Right lobe of liver (tissue), 6 donors: ENCODE results near the gene PCDHA4. TPM values are rescaled to one million over a fixed set of nuclear protein-coding genes. Genes with fewer than 3 reads are reported as not detected.
"Not testable (repeated sequence)": the region's sequence is repeated elsewhere in the genome, so short reads cannot be mapped to it uniquely, and the experiment has no call there.

Source experiments
- ATAC-seq, 4 donors: fragments of 200-7000 bp; cut with Tn5 transposase; one replicate each; pipeline ENCODE4 v1.9.1; 2020; ENCODE audit warnings: mild to moderate bottlenecking in 4 of 4, moderate library complexity in 4 of 4
- DNase-seq, 3 donors: peaks; one replicate each; pipeline ENCODE4 v3.0.0-alpha.2; 2020
- H3K27ac ChIP-seq, 3 donors: fragments of 200-600 bp; one replicate each; pipeline ENCODE4 v1.8.0; 2022
- H3K27me3 ChIP-seq, 2 donors: fragments of 200-600 bp; one replicate each; pipeline ENCODE4 v1.8.0; 2022
- H3K36me3 ChIP-seq, 4 donors: fragments of 200-600 bp; sonication (generic) in 1 of 4; one replicate each; pipeline versions ENCODE4 v1.5.1 to v1.8.0; 2017 to 2022; ENCODE audit warnings: control low read depth in 1 of 4
- H3K4me1 ChIP-seq, 4 donors: fragments of 200-600 bp; sonication (generic) in 1 of 4; one replicate each; pipeline versions ENCODE4 v1.5.1 to v1.8.0; 2017 to 2022; ENCODE audit warnings: control low read depth in 1 of 4
- H3K4me3 ChIP-seq, 3 donors: fragments of 200-600 bp; one replicate each; pipeline ENCODE4 v1.8.0; 2022
- H3K9me3 ChIP-seq, 4 donors: fragments of 200-600 bp; sonication (generic) in 1 of 4; one replicate each; pipeline versions ENCODE4 v1.5.1 to v1.8.0; 2017 to 2022; ENCODE audit warnings: control low read depth in 1 of 4
- POLR2A ChIP-seq: fragments of 450-650 bp; IDR thresholded peaks from one replicate; pipeline ENCODE4 v1.6.1; 2017; ENCODE audit warnings: antibody characterized with exemption, mild to moderate bottlenecking
- WGBS: methylation state at CpG from one replicate; pipeline ENCODE4 v1.1.6; 2018; ENCODE audit warnings: low coverage, low lambda C conversion rate; ENCODE audit not compliant: insufficient coverage; ENCODE audit errors: missing lambda C conversion rate; 5-methylcytosine and 5-hydroxymethylcytosine counted together
- intact Hi-C, 2 donors: fragments of 100-400 bp; cut with DNase I; formaldehyde crosslinking; loops; one replicate each; pipeline versions ENCODE4 v1.11.2 to v1.14.1; 2022
- total RNA-seq, 6 experiments: library from RNA; depleted of rRNA in 2 of 6; stranded (reverse); fragments of >200 nt in 2 of 6; fragmentation: NEBNext Ultra II Directional in 3 of 6; extraction: Animal tissue kit (Norgen Biotek cat#: 25700) in 3 of 6; gene quantifications; one replicate each; pipeline versions ENCODE4 v1.1.0 to v1.2.4, GENCODE V29; 2016 to 2023
- TF ChIP-seq, protein P1 (sequence below), 4 donors: fragments of 200-600 bp in 3 of 4; fragments of 450-650 bp in 1 of 4; IDR thresholded peaks; one replicate each; pipeline versions ENCODE4 v1.5.1 to v1.8.0; 2016 to 2022; ENCODE audit warnings: antibody characterized with exemption in 4 of 4, mild to moderate bottlenecking in 2 of 4
- donor health status: DM: no; HTN: yes; CAD: no.
- donor health status: DM: no; HTN: no; CAD: no.
- donor health status: DM: no; HTN: no; CAD: no.
- donor health status: DM: no; HTN: yes; CAD: no.
- donor health status: DM: no; HTN: yes; CAD: no.

PCDHA4 gene
- total RNA-seq, 6 experiments from 2014 or later = 0.09 to 0.19 (median 0.13) TPM; not detected in 2

DNA sequence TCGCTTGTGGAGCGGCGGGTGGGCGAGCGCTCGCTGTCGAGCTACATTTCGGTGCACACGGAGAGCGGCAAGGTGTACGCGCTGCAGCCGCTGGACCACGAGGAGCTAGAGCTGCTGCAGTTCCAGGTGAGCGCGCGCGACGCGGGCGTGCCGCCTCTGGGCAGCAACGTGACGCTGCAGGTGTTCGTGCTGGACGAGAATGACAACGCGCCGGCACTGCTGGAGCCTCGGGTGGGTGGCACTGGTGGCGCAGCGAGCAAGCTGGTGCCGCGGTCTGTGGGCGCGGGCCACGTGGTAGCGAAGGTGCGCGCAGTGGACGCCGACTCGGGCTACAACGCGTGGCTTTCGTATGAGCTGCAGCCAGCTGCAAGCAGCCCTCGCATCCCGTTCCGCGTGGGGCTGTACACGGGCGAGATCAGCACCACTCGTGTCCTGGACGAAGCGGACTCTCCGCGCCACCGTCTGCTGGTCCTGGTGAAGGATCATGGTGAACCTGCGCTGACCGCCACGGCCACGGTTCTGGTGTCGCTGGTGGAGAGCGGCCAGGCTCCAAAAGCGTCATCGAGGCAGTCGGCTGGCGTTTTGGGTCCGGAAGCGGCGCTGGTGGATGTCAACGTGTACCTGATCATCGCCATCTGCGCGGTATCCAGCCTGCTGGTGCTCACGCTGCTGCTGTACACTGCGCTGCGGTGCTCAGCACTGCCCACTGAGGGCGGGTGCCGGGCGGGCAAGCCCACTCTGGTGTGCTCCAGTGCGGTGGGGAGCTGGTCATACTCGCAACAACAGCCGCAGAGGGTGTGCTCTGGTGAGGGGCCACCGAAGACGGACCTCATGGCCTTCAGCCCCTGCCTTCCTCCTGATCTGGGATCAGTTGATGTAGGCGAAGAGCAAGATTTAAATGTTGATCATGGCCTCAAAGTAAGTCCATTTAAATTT, 36.2 kb downstream of the PCDHA4 start:
- 47% methylated on average over 7 of the region's 87 CpGs for WGBS
- Histone ChIP-seq H3K27ac (no peak overlapping the region), H3K27me3 (no peaks in the 10 kb centered on the region), H3K36me3 (no peaks in the 10 kb centered on the region), H3K4me3 (no peak overlapping the region), H3K9me3 (no peaks in the 10 kb centered on the region), H3K4me1 (no peaks in the 10 kb centered on the region)
- ATAC-seq = no peak
- DNase-seq = no peak
- TF ChIP-seq, protein P1, sequence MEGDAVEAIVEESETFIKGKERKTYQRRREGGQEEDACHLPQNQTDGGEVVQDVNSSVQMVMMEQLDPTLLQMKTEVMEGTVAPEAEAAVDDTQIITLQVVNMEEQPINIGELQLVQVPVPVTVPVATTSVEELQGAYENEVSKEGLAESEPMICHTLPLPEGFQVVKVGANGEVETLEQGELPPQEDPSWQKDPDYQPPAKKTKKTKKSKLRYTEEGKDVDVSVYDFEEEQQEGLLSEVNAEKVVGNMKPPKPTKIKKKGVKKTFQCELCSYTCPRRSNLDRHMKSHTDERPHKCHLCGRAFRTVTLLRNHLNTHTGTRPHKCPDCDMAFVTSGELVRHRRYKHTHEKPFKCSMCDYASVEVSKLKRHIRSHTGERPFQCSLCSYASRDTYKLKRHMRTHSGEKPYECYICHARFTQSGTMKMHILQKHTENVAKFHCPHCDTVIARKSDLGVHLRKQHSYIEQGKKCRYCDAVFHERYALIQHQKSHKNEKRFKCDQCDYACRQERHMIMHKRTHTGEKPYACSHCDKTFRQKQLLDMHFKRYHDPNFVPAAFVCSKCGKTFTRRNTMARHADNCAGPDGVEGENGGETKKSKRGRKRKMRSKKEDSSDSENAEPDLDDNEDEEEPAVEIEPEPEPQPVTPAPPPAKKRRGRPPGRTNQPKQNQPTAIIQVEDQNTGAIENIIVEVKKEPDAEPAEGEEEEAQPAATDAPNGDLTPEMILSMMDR (IDR thresholded peaks at IDR 0.05) = no peak
- no peak for TF ChIP-seq POLR2A
- intact Hi-C loops = no loop called here

- intact Hi-C loops, H3K9me3 ChIP-seq, H3K4me1 ChIP-seq, H3K36me3 ChIP-seq, ATAC-seq, DNase-seq, H3K27ac ChIP-seq, H3K27me3 ChIP-seq, H3K4me3 ChIP-seq: not testable (repeated sequence)
- WGBS = 17% methylated on average over 21 of the region's 48 CpGs
Measured at GRCh38 chr5:140848139-140849102, 41.6 kb downstream of the PCDHA4 start, which contains the start of gene PCDHA9. TSS of gene PCDHA9 (plus strand) at chr5:140848382. CDS start at chr5:140848496, 114 bp downstream.

GRCh38 chr5:140849831-140850634, 43.2 kb downstream of the PCDHA4 start:
- intact Hi-C loops, H3K27me3 ChIP-seq, H3K27ac ChIP-seq, H3K4me3 ChIP-seq, H3K36me3 ChIP-seq, ATAC-seq, H3K4me1 ChIP-seq, DNase-seq, H3K9me3 ChIP-seq: not testable (repeated sequence)
- WGBS = 34% methylated on average over 22 of the region's 101 CpGs

- peaks cover 0 to 4% (median 0%) of the 10 kb centered on the region in 4 donors for H3K9me3 ChIP-seq
- TF ChIP-seq, protein P1 (IDR thresholded peaks at IDR 0.05) = peak in 1 of 4 donors; percentile 11
- no peak for TF ChIP-seq POLR2A
- H3K4me3 ChIP-seq = no peak within 1 kb of the TSS
- no peaks in the 10 kb centered on the region for H3K36me3 ChIP-seq
- no peaks in the 10 kb centered on the region for H3K27me3 ChIP-seq
- ATAC-seq (no peak), DNase-seq (no peak)
- no peak within 1 kb of the TSS for H3K27ac ChIP-seq
- H3K4me1 ChIP-seq = no peaks in the 10 kb centered on the region
- 14% methylated on average over 29 of the region's 44 CpGs for WGBS
- intact Hi-C loops = no loop called here
Measured at GRCh38 chr5:140855772-140856674, 49.2 kb downstream of the PCDHA4 start, which contains the start of gene PCDHA10. TSS of gene PCDHA10 (plus strand) at chr5:140855897. CDS start at chr5:140856049, 152 bp downstream.
